Measurements from ENCODE around the gene TXLNB. TPM values are rescaled to one million over a fixed set of nuclear protein-coding genes. Genes with fewer than 3 reads are reported as not detected.

Gene TXLNB
- 1 to 10 TPM; 1.4 to 3.6 (median 1.8) TPM for polyA plus RNA-seq (ENCODE audit: insufficient read depth in 1 of 5, insufficient read length in 5 of 5, low replicate concordance in 1 of 5)
- long read RNA-seq, donor 1, result 0 reads
- long read RNA-seq, donor 2, result 0 reads
- long read RNA-seq, donor 3, result 0 reads
- long read RNA-seq, donor 4, result 0 reads
- long read RNA-seq, donor 5, full-length matches to known transcripts, result 1 of 1 reads
- long read RNA-seq, donor 5, partial matches to known transcripts, result 0 of 1 reads
- long read RNA-seq, donor 5, other reads (novel, unspliced or antisense), result 0 of 1 reads
- long read RNA-seq, donor 6, result 0 reads
- long read RNA-seq, donor 7, result 0 reads
- long read RNA-seq, donor 8, result 0 reads

GRCh38 chr6:139291813-139292619 is at the start of gene TXLNB:
Gene TXLNB, minus strand, starts transcription at chr6:139291998. Its CDS starts 3,099 bp downstream, at chr6:139288899.
- peak; percentile 80 to 88 for DNase-seq

DNA sequence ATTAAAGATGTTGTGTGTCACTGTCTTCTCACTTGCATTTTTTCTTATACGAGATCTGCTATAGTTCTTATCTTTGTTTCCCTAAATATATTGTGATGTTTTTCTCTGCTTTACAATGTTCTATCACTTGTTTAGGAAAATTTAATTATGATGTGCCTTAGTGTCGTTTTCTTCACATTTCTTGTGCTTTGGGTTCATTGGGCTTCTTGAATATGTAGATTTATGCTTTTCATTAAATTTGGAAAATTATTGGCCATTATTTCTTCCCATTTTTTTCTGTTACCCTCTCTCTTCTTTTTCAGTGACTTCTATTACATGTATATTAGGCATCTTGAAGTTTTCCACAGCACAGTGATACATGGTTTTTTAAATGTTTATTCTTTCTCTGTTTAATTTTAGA is 49.3 kb upstream of the TXLNB start:
- DNase-seq, result no peak

DNA sequence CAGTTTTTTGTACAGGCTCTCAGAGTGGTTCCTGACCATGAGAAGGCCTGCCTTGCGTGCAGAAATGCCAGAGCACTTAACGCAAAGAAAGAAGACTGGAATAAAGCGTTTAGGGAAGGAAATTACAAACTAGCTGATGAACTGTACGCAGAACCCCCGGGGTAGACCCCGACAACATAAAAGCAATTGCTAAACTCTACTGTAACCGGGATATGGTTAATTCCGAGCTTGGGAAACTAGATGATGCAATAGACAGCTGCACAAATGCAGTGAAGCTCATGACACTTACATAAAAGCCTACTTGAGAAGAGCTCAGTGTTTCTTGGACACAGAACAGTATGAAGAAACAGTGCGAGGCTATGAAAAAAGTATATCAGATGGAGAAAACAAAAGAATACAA is 47.0 kb upstream of the TXLNB start:
- peak; percentile 52 to 63 for DNase-seq

DNA sequence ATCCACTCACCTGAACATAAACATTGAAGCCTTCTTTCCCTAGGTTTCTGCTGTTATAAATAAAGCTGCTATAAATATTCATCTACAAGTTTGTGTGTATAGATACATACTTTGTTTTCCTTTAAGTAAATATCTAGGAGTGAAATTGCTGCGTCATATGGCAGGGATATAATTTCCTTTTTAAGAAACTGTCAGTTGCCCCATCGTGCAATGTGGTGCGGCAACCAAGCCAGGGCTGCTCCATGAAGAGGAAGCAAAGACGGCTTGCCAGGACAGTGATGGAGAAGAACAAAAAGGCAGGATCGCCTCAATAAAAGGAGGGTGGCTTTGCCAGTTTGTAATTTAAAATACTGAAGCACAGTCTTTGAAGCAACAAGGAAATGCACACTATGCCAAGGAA is 46.0 kb upstream of the TXLNB start:
- DNase-seq, result no peak

GRCh38 chr6:139337001-139337400 is 45.2 kb upstream of the TXLNB start:
- no peak for DNase-seq

DNA sequence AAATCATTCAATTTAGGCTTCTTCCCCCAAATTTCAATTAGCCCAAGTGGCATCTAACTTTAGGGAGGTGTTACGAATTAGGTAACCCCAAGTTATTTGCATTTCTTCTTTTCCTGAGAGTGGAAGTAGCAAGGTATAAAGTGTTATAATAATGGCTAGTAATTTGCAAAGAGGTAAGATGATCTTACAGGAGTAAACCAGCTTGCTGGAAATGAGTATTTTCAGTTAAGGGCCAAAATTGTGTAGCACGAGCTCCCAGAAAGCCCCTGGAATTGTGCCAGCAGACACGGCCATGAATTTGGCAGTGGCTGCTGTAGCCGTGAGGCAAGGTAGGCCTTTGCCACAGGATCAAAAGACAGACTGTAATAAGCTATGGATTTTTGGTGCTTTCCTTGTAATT is 44.7 kb upstream of the TXLNB start:
- DNase-seq, result no peak

- no peak for DNase-seq
Observed at GRCh38 chr6:139335447-139336210, 43.8 kb upstream of the TXLNB start.

- DNase-seq, result no peak
Observed at GRCh38 chr6:139334806-139335446, 43.1 kb upstream of the TXLNB start.

GRCh38 chr6:139330826-139331500 is 39.2 kb upstream of the TXLNB start:
- no peak for DNase-seq

DNA sequence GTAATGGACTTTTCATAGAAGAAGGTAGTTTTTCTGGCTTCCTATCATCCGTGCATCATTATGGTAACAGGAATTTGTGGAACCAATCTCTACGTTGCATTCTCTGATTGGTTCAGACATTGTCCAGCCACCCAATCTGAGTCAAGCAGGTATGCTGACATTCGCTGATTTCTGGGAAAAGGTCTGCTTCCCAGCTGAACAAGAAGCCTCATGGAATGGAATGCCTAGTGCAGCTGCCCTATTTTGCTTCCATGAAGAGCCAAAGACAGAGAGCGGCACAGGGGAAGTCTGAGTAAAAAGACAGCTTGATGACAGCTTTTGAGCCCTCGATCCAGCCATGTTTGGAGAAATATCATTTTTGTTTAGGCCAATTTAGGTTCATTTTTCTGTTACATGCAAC is 38.5 kb upstream of the TXLNB start:
- no peak for DNase-seq

- DNase-seq, result no peak
Observed at GRCh38 chr6:139329224-139329623, 37.4 kb upstream of the TXLNB start.

DNA sequence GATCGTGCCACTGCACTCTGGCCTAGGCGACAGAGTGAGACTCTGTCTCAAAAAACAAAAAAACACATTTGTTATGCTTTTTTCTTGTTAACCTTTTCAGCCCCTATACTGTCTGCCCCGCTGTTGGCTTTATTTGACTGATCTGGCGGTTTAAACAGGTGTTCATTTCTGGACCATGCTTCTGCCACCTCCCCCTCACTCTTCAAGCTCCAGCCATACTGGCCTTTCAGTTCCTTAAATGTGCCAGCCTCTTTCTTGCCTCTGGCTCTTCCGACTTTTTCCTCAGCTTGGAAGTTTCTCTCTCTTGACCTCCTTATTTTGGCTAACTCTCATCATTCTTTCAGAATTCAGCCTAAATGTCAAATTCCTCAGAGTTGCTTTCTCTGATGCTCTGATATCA is 35.2 kb upstream of the TXLNB start:
- DNase-seq, result no peak

DNA sequence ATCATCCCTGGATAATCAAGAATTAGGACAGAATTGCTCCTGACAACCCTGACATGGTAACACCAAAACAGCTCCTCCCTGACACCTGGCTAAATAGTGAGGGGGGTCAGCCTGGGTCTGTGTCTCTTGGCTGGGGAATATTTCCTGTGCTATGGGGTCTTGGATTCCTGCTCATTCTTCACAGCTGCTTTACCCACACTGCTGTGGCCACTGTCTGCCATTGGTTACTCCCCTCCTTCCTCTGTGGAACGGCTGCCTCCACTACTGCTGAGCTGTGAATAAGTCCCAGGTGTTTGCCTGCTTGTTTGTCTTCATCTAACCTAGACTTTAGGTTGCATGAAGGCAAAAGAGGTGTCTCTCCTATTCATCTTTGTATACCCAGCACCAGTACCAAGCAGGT is 33.9 kb upstream of the TXLNB start:
- no peak for DNase-seq

- no peak for DNase-seq
Observed at GRCh38 chr6:139325125-139325524, 33.3 kb upstream of the TXLNB start.

DNA sequence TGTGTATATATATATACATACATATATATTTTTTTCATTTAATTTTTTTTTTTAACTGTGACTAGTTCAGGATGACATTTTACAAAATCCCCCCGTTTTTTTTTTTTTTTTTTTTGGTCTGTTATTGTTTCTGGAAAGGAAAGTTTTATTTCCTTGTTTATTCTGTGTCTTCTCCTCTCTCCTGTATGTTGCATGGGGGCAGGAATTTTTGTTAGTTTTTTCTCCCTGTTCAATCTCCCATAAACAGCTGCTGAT is 32.4 kb upstream of the TXLNB start:
- no peak for DNase-seq

GRCh38 chr6:139323511-139324300 is 31.9 kb upstream of the TXLNB start:
- DNase-seq, result peak; percentile 69 to 77

DNA sequence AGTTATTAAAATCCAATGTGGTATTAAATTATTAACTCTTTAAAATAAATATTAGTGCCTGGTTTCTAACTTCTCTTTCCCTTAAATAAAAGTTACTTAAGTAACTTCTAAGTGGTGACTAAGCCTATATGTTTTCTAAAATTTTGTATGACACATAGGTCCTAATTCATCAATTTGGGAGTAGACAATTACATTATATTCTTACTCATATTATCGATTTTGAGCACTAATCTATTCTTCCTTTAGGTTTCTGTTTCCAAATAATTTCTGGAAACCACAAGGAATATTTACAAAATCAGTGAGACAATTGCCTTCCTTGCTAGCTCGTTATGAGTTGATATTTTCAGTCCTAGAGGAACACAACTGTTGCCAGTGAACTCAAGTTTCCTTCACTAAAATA is 28.3 kb upstream of the TXLNB start:
- no peak for DNase-seq

GRCh38 chr6:139316622-139317317 is 25.0 kb upstream of the TXLNB start:
- DNase-seq, result no peak

DNA sequence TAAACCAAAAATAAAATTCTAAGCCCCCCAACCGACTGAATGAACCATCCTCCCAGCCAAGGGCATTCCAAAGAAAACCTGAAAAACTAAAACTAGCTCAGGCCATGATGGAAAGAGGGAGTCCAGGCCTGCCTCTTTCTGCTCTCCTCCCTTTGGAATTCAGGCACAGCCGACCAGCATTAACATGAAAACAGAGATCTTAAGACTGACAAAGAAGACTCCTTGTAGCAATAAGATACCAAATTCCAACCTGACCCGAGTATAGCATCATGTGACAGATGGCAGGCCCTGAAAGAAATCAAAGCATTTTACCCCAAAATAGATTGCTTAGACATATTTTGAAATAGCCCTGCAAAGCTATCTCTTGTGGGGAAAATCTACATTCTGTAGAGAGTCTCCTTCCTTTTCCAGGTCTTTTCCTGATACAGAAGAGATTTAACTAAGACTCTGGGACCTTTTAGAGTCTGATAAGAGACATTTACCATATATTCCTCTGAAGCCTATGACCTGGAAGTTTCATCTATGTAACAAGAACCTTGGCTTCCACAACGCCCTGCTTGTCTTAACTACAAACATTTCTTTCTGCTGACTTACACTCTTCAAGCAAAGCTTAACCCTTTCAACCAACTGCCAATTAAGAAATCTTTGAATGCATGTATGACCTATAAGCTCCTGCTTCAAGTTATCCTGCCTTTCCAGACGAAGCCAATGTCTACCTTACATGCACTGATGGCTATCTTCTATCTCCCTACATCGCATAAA is 22.2 kb upstream of the TXLNB start:
- no peak for DNase-seq

All from right lung (tissue), 10 donors.